SKM-1 treated with dmso at 0.1 percent for 144 hours (cell line): ENCODE measurements around the gene TMPRSS11D.

Experiments
- DNase-seq: peaks from one replicate; lab custom pipeline; 2025; ENCODE audit not compliant: unreplicated experiment; lab: John Stamatoyannopoulos, UW

The TMPRSS11D gene, protein sequence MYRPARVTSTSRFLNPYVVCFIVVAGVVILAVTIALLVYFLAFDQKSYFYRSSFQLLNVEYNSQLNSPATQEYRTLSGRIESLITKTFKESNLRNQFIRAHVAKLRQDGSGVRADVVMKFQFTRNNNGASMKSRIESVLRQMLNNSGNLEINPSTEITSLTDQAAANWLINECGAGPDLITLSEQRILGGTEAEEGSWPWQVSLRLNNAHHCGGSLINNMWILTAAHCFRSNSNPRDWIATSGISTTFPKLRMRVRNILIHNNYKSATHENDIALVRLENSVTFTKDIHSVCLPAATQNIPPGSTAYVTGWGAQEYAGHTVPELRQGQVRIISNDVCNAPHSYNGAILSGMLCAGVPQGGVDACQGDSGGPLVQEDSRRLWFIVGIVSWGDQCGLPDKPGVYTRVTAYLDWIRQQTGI

DNA sequence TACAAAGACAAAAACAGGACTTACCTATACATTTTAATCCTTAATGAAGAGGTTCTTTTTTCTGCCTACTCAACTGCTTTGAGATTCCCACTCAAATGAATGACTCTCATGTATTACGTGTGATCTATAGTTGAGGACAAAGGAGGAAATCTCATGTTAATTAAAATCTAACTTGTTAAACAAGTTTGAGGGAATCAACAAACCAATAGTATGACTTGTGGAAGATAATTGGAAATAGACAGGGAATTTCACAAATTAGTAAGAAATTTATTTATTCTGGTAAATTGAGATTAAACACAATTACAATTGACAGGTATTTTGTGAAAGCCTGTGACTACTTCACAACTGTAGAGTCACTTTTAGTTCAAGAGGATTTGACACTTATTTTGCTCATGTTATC lies at the start of gene TMPRSS11D:
Gene TMPRSS11D, minus strand, starts transcription at position 101 of the 400 bp plus-strand sequence. Its CDS starts 69 bp downstream, at position 32.
- no peak for DNase-seq

DNA sequence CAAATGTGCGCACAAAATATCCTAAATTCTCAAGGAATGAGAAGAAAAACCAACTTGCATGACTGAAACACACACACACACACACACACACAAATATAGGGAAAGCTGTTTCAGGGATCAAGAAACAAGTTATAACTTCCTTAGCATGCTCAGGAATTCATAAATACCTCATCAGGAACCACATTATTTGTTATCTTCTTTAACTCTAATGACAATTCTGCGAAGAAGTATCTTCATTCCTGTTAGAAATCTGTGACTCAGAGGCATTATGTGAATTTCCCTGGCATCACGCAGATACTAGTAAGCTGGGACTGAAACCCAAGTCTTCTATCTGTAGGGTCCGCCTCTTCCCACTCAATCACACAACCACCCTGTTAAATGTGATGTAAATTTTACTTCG lies 49.2 kb upstream of the TMPRSS11D start:
- no peak for DNase-seq

DNA sequence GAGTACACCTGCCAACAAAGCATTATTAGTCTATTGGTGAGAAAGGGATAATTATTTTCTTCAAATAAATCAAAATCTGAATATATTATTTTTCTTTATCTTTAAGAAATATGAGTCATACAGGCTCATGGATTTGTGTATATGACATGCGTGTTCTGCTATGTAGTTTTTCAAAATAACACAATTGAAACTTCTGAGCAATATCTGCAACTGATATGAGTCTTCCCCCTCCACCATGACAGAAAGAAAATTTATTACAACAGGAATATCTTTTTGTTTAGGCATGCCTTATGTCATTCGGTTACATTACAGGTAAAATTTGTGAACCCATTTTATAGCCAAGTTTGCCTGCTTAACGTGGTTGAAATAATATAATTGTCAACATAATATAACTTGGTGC lies 47.5 kb upstream of the TMPRSS11D start:
- DNase-seq = no peak

- DNase-seq = no peak
Observed at GRCh38 chr4:67929426-67929825, 45.6 kb upstream of the TMPRSS11D start.

DNA sequence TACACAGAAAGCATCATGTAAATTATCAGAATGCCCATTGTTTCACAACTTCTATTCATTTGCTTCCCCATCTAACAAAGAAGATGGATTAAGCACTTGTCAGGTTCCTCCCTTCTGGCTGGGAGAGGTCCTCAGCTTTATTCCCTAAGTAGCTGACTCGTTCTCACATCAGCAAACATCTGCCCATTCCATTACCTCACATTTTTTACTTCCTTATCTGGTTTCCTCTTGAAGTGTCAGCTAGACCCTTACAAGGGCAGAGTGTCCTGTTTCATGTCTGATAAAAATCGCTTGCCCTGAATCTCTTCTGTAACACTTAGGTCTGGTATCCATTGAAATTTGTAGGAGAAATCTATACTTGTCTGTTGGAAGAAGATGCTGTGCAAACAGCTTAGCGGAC lies 44.7 kb upstream of the TMPRSS11D start:
- DNase-seq = peak; percentile 55

GRCh38 chr4:67927251-67927650 lies 43.4 kb upstream of the TMPRSS11D start:
- DNase-seq = no peak

DNA sequence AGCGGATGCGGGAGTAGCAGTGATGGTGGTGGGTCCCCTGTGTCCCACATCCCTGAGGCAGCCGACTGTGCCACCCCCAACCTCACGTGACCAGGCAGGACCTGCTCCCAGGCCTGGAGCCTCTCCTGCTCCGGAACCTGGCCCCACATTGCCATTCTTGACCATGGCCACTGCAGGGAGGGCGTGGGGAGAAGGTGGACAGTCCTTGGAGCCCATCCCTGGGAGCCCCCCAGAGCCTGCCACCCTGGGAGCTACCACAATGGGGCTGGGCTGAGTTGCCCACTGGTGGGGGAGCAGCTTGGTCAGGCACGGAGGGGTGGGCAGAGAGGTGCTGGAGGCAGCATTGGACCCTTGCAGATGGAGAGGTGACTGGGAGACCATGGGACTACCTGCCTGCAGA lies 42.7 kb upstream of the TMPRSS11D start:
- no peak for DNase-seq

- DNase-seq = no peak
Observed at GRCh38 chr4:67922697-67923096, 38.9 kb upstream of the TMPRSS11D start.

DNA sequence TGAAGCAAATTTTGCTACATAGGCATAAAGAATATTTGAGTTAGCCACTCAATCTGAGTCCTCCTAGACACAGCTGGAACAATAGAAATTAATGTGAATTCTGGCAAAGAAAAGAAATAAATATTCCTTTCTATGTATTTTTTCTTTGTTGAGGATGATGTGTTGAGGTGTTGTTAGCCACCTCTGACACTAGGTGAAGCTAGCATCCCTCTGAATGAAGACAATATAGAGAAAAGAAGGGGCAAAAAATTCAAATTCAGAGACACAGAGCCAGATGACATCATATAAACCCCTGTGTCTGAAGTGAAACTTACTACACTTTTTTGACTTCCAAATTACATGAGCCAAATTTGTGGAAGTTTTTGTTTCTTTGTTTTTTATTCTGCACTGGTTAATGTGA lies 34.6 kb upstream of the TMPRSS11D start:
- no peak for DNase-seq

DNA sequence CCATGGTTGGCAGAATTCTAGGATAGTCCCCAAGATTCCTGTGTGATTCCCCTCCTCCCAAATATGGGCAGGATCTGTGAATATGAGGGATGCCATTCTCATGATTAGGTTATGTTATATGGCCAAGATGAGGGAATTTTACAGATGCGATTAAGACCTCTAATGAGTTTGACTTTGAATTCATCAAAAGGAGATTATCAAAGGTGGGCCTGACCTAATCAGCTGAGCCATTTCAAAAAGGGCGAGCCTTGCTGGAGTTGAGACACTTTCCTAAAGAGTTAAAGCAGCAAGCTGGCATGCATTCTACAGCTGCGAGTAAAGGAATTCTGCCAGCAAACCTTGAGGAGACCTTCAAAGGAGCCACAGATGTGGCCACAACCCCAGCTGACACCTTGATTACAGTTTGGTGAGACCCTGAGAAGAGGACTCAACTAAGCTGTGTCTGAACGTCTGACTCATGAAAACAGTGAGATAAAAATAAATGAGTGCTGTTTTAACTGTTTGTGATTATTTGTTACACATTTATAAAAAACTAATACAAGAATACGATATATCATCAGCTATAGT lies 31.7 kb upstream of the TMPRSS11D start:
- DNase-seq = no peak

DNA sequence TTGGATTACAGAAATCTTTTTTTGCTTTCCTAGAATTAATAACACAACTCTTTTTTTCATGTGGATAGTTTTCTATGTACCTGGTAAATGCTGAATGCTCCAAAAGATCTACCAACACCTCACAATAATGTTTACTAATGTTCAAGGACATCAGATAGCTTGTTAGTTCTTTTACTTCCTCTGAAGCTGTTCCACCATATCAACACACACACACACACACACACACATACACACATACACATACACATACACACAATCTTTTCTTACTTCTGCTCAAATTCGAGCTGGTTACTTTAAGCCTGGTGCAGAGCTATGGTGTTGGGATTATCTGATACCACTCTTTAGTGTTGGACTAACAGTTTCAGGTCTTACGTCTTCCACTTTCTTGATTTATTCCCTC lies 28.3 kb upstream of the TMPRSS11D start:
- no peak for DNase-seq

GRCh38 chr4:67911638-67912037 lies 27.8 kb upstream of the TMPRSS11D start:
- no peak for DNase-seq

GRCh38 chr4:67911141-67911540 lies 27.3 kb upstream of the TMPRSS11D start:
- no peak for DNase-seq

DNA sequence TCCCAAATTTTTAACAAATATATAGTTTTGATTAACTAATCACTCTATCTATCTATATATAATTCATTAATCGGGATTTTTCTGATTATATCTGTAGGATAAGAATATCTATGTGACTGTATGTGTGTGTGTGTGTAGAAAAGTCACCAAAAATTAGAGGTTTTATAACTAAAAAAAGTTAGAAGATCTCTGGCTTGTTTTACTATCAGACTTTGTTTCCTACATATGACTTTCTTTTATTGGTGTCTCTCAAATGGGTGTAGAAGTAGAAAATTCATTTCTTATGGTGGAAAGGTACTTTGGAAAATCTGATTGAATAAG lies 26.7 kb upstream of the TMPRSS11D start:
- DNase-seq = no peak

GRCh38 chr4:67909905-67910584 lies 26.2 kb upstream of the TMPRSS11D start:
- DNase-seq = peak; percentile 21

GRCh38 chr4:67907650-67908049 lies 23.8 kb upstream of the TMPRSS11D start:
- DNase-seq = no peak

- no peak for DNase-seq
Observed at GRCh38 chr4:67899096-67899495, 15.3 kb upstream of the TMPRSS11D start.

DNA sequence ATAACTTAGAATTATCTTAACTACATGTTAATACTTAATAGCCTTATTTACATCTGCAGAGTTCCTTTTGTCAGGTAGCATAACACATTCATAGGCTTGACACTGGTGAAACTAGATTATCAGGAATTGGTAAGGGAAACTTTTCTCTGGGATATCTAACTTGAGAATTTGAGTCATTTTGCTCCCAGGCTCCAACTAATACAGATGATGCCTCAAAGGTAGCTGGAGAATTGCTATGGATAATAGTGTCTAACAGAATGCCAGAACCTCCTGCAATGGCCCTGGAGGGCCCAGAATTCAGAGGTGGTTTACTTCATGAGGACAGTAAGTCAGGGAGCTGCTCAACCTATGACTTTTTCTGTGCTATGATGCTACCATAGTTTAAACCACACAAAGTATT lies 13.9 kb upstream of the TMPRSS11D start:
- no peak for DNase-seq

DNA sequence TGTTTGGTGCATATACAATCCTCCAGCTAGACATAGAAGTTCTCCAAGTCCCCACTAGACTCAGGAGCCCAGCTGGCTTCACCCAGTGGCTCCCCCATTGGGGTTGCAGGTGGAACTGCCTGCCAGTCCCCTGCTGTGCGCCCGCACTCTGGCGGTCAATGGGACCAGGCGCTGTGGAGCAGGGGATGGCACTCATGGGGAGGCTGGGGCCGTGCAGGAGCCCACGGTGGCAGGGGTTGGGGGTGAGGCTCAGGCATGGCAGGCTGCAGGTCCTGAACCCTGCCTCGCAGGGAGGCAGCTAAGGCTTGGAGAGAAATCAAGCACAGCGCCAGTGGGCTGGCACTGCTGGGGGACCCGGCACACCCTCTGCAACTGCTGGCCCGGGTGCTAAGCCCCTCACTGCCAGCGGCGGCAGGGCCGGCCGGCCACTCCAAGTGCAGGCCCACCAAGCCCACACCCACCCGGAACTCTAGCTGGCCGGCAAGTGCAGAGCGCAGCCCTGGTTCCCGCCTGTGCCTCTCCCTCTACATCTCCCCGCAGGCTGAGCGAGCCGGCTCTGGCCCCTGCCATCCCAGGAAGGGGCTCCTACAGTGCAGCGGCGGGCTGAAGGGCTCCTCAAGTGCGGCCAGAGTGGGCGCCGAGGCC lies 12.7 kb upstream of the TMPRSS11D start:
- DNase-seq = no peak

- no peak for DNase-seq
Observed at GRCh38 chr4:67894659-67895058, 10.9 kb upstream of the TMPRSS11D start.

GRCh38 chr4:67892905-67893304 lies 9.1 kb upstream of the TMPRSS11D start:
- DNase-seq = no peak

DNA sequence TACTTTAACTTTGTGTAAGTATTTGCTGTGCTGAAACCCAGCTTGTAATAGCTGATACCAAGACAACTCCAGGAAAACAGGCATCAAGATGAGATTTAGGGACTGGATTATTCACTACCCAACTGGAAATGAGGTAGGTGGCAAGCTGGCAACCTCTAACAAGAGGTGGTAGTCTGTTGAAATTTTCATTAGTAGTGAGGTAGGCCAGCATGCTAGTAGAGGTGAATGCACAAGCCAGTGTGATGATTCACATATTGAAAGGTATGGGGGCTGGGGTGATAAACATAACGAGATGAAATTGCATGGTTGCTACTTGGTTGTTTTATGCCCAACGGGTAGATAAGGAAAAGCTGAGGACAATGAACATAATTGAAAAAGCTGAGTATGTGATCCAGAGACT lies 8.5 kb upstream of the TMPRSS11D start:
- DNase-seq = no peak
